GM12878 (cell line): ENCODE data around the gene PLGRKT. TPM values are rescaled to one million over a fixed set of nuclear protein-coding genes. Genes with fewer than 3 reads are reported as not detected.

Experiments
- ATF3 ChIP-seq: IDR thresholded peaks from 2 replicates; pipeline ENCODE4 v1.6.1; 2011; ENCODE audit warnings: low read depth, mild to moderate bottlenecking, low read length, moderate library complexity, borderline replicate concordance; ENCODE audit errors: extremely low read depth
- BCL3 ChIP-seq: IDR thresholded peaks from 2 replicates; pipeline ENCODE4 v1.6.1; 2011; ENCODE audit warnings: borderline replicate concordance, low read depth, mild to moderate bottlenecking, moderate library complexity, low read length; ENCODE audit not compliant: insufficient read depth, poor library complexity, severe bottlenecking
- CREB1 ChIP-seq: IDR thresholded peaks from 2 replicates; pipeline ENCODE4 v1.6.1; 2012; ENCODE audit warnings: low read depth, mild to moderate bottlenecking, inconsistent platforms
- CUX1 ChIP-seq: IDR thresholded peaks from 2 replicates; pipeline ENCODE4 v1.6.1; 2012; ENCODE audit warnings: improper control_type of control experiment, low read depth, low read length; ENCODE audit not compliant: insufficient replicate concordance
- GATAD2B ChIP-seq: fragments of 450-650 bp; conservative IDR thresholded peaks from 2 replicates; pipeline ENCODE4 v1.6.1; 2017; ENCODE audit warnings: low read depth, mild to moderate bottlenecking, moderate library complexity
- IKZF2 ChIP-seq, 2 experiments: fragments of 450-650 bp; IDR thresholded peaks; 2 replicates each; pipeline ENCODE4 v1.6.1; 2017; ENCODE audit warnings: mild to moderate bottlenecking in 2 of 2, moderate library complexity in 2 of 2
- IRF5 ChIP-seq: fragments of 450-650 bp; IDR thresholded peaks from 2 replicates; pipeline ENCODE4 v1.6.1; 2017; ENCODE audit warnings: borderline replicate concordance
- NKRF ChIP-seq: fragments of 450-650 bp; conservative IDR thresholded peaks from 2 replicates; pipeline ENCODE4 v1.6.1; 2017; ENCODE audit warnings: mild to moderate bottlenecking, moderate library complexity
- NR2C1 ChIP-seq: fragments of 450-650 bp; IDR thresholded peaks from 2 replicates; pipeline ENCODE4 v1.6.1; 2017; ENCODE audit warnings: antibody characterized with exemption, mild to moderate bottlenecking, moderate library complexity
- PAX5 ChIP-seq: IDR thresholded peaks from 2 replicates; pipeline ENCODE4 v1.6.1; 2011; ENCODE audit warnings: low read depth, low read length, borderline replicate concordance
- POU2F2 ChIP-seq: IDR thresholded peaks from 3 replicates; pipeline ENCODE4 v1.6.1; 2011; ENCODE audit warnings: low read depth, mild to moderate bottlenecking, low read length, borderline replicate concordance
- RFX5 ChIP-seq: IDR thresholded peaks from 2 replicates; pipeline ENCODE4 v1.6.1; 2011; ENCODE audit warnings: low read depth, low read length, improper control_type of control experiment
- YY1 ChIP-seq: IDR thresholded peaks from 2 replicates; pipeline ENCODE4 v1.6.1; 2011; ENCODE audit warnings: low read depth, mild to moderate bottlenecking, low read length
- ZBTB33 ChIP-seq: fragments of 450-650 bp; IDR thresholded peaks from 2 replicates; pipeline ENCODE4 v1.6.1; 2017; ENCODE audit warnings: mild to moderate bottlenecking
- polyA plus RNA-seq, 11 experiments: library from polyadenylated mRNA; depleted of rRNA in 4 of 11; unstranded in 6 of 11; stranded (reverse) in 5 of 11; fragments of >200 nt; fragmentation: Nextera tagmentation in 4 of 11; fragmentation: Illumina TruSeq in 1 of 11; extraction: Ambion mirVana in 4 of 11; extraction: Trizol in 1 of 11; gene quantifications; 1 replicate in 1 of 11; 2 replicates in 10 of 11; pipeline versions ENCODE4 v1.2.1 to v1.2.3, GENCODE V29; 2011 to 2016; ENCODE audit warnings: inconsistent platforms in 2 of 11, missing spikeins in 2 of 11, low read depth in 1 of 11
- total RNA-seq, 4 experiments: library from RNA; depleted of rRNA in 3 of 4; stranded (reverse); fragments of >200 nt in 3 of 4; fragmentation: Illumina TruSeq in 1 of 4; extraction: Trizol in 1 of 4; gene quantifications; 2 replicates each; pipeline versions ENCODE4 v1.2.1 to v1.2.3, GENCODE V29; 2013 to 2021

PLGRKT gene
- total and polyA plus RNA-seq, 10 of the 15 experiments (the other 5 are each of a cell fraction or from before 2014, with no cell fraction given): 25.2 to 72.3 (median 38.4) TPM

- TF ChIP-seq IRF5: no peak
- no peak for TF ChIP-seq RFX5
- TF ChIP-seq BCL3: peak; percentile 50
- peak; percentile 98 for TF ChIP-seq POU2F2
- peak; percentile 99 for TF ChIP-seq IKZF2 (IDR thresholded peaks at IDR 0.05)
- no peak for TF ChIP-seq NR2C1
- TF ChIP-seq ATF3: no peak
- no peak for TF ChIP-seq ZBTB33
- peak; percentile 54 for TF ChIP-seq CUX1
- 0 out of 2 replicates have a peak, but pooled peaks have one; percentile 40 for TF ChIP-seq CREB1
- TF ChIP-seq PAX5: peak; percentile 21; the same call in 1 of the 2 replicates
- TF ChIP-seq NKRF: peak; percentile 49
- TF ChIP-seq YY1: no peak
- TF ChIP-seq GATAD2B: peak; percentile 71
Measured at GRCh38 chr9:5459289-5459829, 21.6 kb upstream of the PLGRKT start (continued).
